ENCODE results near the gene ASCL1. TPM values are rescaled to one million over a fixed set of nuclear protein-coding genes. Genes with fewer than 3 reads are reported as not detected.

Gene ASCL1
- polyA plus RNA-seq, 4 donors, result 0.07 to 0.18 (median 0.16) TPM; not detected in 1

- no peak for DNase-seq (ENCODE audit: low read depth in 4 of 4, low spot score in 3 of 4)
Observed at GRCh38 chr12:102973583-102973982, 16.1 kb downstream of the ASCL1 start.

DNA sequence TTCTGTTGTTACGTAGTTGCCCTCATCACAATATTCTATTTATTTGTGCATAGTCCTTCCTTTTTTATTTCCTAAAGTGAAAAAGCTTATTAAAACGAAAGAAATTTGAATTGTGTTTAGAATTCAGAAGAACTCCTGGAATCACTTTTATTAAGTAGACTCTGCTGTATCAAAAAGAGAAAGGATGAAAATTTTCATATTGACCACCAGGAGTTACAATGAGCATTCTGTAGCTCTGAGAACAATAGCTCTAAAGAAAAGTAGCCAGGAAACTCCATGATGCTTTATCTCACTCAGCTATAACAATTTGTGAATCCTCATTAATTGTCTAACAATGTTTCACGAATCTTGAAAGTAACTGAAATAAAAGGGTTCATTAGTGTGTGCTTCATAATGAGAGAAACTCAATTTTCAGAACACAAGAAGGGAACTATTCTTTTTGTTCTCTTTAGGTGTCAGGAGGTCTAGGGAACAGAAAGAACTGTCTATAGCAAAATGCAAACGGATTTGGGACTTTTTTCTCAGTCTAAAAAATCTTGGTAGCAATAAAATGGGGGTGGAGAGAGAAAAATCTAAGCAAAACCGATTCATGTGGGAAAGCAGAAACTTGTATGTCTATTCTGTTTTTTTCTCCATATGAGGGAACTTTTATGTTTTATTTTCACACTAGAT, 19.3 kb downstream of the ASCL1 start:
- DNase-seq (ENCODE audit: low read depth in 4 of 4, low spot score in 3 of 4), result no peak

GRCh38 chr12:102977945-102978706, 20.7 kb downstream of the ASCL1 start:
- DNase-seq (ENCODE audit: low read depth in 4 of 4, low spot score in 3 of 4), result no peak

DNA sequence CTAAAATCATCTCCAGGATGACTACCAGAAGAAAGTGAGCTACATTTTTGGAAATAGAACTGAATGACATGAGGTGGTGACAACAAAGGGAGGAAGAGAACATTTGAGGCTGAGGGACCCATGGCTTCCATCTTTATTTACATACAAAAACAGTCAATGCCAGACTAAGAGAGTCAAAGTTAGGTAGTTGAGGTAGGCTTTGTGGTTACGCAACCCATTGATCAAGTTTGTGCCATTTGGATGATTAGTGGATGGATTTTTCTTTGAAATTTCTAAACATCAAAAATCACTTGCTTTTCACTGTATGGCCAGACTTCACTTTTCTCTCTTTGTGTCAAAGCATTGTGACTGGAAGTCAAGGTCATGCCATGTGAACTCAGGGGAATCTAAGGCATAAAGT, 22.9 kb downstream of the ASCL1 start:
- no peak for DNase-seq (ENCODE audit: low read depth in 4 of 4, low spot score in 3 of 4)

- no peak for DNase-seq (ENCODE audit: low read depth in 4 of 4, low spot score in 3 of 4)
Observed at GRCh38 chr12:102990419-102990818, 32.9 kb downstream of the ASCL1 start.

GRCh38 chr12:102992297-102992696, 34.8 kb downstream of the ASCL1 start:
- DNase-seq (ENCODE audit: low read depth in 4 of 4, low spot score in 3 of 4), result no peak

- no peak for DNase-seq (ENCODE audit: low read depth in 4 of 4, low spot score in 3 of 4)
Observed at GRCh38 chr12:102992720-102993119, 35.2 kb downstream of the ASCL1 start.

GRCh38 chr12:102993537-102993936, 36.1 kb downstream of the ASCL1 start:
- DNase-seq (ENCODE audit: low read depth in 4 of 4, low spot score in 3 of 4), result no peak

- no peak for DNase-seq (ENCODE audit: low read depth in 4 of 4, low spot score in 3 of 4)
Observed at GRCh38 chr12:102995372-102995771, 37.9 kb downstream of the ASCL1 start.

Other genes starting within 250 kb of the ASCL1 start
- 10 to 100 TPM in 3 of 4 donors, 1 to 10 TPM in 1; 5.0 to 77.3 (median 44.6) TPM for gene PAH, start 40.4 kb upstream of the ASCL1 start, polyA plus RNA-seq (ENCODE audit: insufficient read length in 4 of 4)